ENCODE results near the gene PARP8.

The PARP8 gene

GRCh38 chr5:50839472-50839871 lies 173.0 kb downstream of the PARP8 start:
- no peak for DNase-seq (ENCODE audit: low read depth in 2 of 2)

GRCh38 chr5:50843091-50843490 lies 176.7 kb downstream of the PARP8 start:
- no peak for DNase-seq (ENCODE audit: low read depth in 2 of 2)

GRCh38 chr5:50846261-50846660 lies 179.8 kb downstream of the PARP8 start:
- no peak for DNase-seq (ENCODE audit: low read depth in 2 of 2)

- no peak for DNase-seq (ENCODE audit: low read depth in 2 of 2)
These were observed 183.1 kb downstream of the PARP8 start for GRCh38 chr5:50849554-50849953.

GRCh38 chr5:50853151-50853550 lies 186.7 kb downstream of the PARP8 start:
- no peak for DNase-seq (ENCODE audit: low read depth in 2 of 2)

- DNase-seq (ENCODE audit: low read depth in 2 of 2), result no peak
These were observed 187.6 kb downstream of the PARP8 start for GRCh38 chr5:50854082-50854481.

GRCh38 chr5:50855001-50855400 lies 188.6 kb downstream of the PARP8 start:
- DNase-seq (ENCODE audit: low read depth in 2 of 2), result no peak

GRCh38 chr5:50856401-50857119 lies 190.1 kb downstream of the PARP8 start:
- DNase-seq (ENCODE audit: low read depth in 2 of 2), result no peak

- no peak for DNase-seq (ENCODE audit: low read depth in 2 of 2)
These were observed 197.2 kb downstream of the PARP8 start for GRCh38 chr5:50863534-50864170.

- DNase-seq (ENCODE audit: low read depth in 2 of 2), result no peak
These were observed 198.0 kb downstream of the PARP8 start for GRCh38 chr5:50864466-50864865.

GRCh38 chr5:50866415-50866814 lies 200.0 kb downstream of the PARP8 start:
- DNase-seq (ENCODE audit: low read depth in 2 of 2), result no peak

GRCh38 chr5:50867140-50867539 lies 200.7 kb downstream of the PARP8 start:
- DNase-seq (ENCODE audit: low read depth in 2 of 2), result no peak

- DNase-seq (ENCODE audit: low read depth in 2 of 2), result no peak
These were observed 207.3 kb downstream of the PARP8 start for GRCh38 chr5:50873595-50874277.

GRCh38 chr5:50874306-50875001 lies 208.0 kb downstream of the PARP8 start:
- DNase-seq (ENCODE audit: low read depth in 2 of 2), result no peak

- DNase-seq (ENCODE audit: low read depth in 2 of 2), result no peak
These were observed 208.5 kb downstream of the PARP8 start for GRCh38 chr5:50875002-50875344.

GRCh38 chr5:50878470-50878869 lies 212.0 kb downstream of the PARP8 start:
- no peak for DNase-seq (ENCODE audit: low read depth in 2 of 2)

- no peak for DNase-seq (ENCODE audit: low read depth in 2 of 2)
These were observed 215.0 kb downstream of the PARP8 start for GRCh38 chr5:50881407-50881806.

- DNase-seq (ENCODE audit: low read depth in 2 of 2), result no peak
These were observed 220.4 kb downstream of the PARP8 start for GRCh38 chr5:50886657-50887345.

- DNase-seq (ENCODE audit: low read depth in 2 of 2), result no peak
These were observed 221.6 kb downstream of the PARP8 start for GRCh38 chr5:50887889-50888633.

- DNase-seq (ENCODE audit: low read depth in 2 of 2), result no peak
These were observed 222.3 kb downstream of the PARP8 start for GRCh38 chr5:50888751-50889150.

- DNase-seq (ENCODE audit: low read depth in 2 of 2), result no peak
These were observed 223.4 kb downstream of the PARP8 start for GRCh38 chr5:50889790-50890189.

Measured in stimulated activated CD8-positive, alpha-beta memory T cell treated with anti-CD3 and anti-CD28 coated beads, Interleukin-15, amount 100 ng/mL, for 48 hours (primary cell).